Left hindlimb (tissue), 1 donor: ENCODE data around the gene IQCK.

Experiments used
- DNase-seq: peaks from one replicate; pipeline ENCODE4 v3.0.0-alpha.2; 2018

Gene IQCK

GRCh38 chr16:19841184-19841583 lies 123.1 kb downstream of the IQCK start:
- DNase-seq = no peak

DNA sequence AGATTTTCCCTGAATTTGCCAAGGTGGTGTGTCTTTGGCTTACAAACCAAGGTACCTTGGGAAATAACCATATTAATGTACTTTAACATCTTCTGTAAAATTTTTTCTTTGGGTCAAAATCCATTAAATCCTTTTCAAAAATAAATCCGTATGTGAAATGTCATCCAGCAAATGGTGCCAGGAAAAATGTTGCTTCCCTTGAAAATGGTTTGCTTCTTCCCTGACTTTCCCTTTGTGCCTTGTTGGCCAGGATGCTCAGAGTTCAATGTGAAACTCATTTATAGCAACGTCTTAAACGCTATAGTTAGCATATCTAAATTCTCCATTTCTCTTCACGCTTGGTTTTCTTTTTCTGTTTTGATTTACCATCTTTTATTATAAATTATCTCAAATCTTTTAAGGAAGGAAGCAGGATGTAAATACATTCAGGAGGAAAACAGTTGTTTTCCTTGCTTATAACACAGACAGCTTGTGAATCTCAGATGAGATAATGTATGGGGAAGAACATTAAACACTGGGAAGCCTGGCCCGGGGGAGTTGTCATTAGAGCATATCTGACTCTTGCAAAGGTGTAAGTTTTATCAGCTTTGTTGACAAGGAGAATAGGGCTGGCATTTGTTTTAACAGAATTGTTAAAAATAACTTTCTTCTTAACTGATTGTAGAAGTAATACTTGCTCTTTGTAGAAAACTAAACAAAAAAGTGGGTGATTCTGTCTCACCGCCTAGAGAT lies 124.5 kb downstream of the IQCK start:
- DNase-seq = no peak

DNA sequence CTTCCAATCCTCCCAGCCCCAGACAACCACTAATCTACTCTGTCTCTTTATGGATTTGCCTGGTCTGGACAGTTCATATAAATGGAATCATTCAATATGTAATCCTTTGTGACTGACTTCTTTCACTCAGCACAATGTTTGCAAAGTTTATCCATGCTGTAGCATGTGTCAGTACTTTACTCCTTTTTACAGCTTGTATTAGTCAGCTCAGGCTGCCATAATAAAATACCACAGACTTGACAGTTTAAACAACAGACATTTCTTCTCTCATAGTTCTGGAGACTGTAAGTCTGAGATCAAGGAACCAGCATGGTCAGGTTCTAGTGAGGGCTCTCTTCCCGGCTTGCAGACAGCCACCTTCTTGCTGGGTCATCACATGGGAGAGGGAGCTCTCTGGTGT lies 125.3 kb downstream of the IQCK start:
- DNase-seq = no peak

GRCh38 chr16:19844945-19845641 lies 127.0 kb downstream of the IQCK start:
- DNase-seq = no peak

GRCh38 chr16:19846436-19846835 lies 128.4 kb downstream of the IQCK start:
- DNase-seq = no peak

- DNase-seq = no peak
Observed at GRCh38 chr16:19848756-19849155, 130.7 kb downstream of the IQCK start.

- no peak for DNase-seq
Observed at GRCh38 chr16:19850131-19850817, 132.2 kb downstream of the IQCK start.

- no peak for DNase-seq
Observed at GRCh38 chr16:19851476-19851875, 133.4 kb downstream of the IQCK start.

- DNase-seq = no peak
Observed at GRCh38 chr16:19853132-19853741, 135.2 kb downstream of the IQCK start.

DNA sequence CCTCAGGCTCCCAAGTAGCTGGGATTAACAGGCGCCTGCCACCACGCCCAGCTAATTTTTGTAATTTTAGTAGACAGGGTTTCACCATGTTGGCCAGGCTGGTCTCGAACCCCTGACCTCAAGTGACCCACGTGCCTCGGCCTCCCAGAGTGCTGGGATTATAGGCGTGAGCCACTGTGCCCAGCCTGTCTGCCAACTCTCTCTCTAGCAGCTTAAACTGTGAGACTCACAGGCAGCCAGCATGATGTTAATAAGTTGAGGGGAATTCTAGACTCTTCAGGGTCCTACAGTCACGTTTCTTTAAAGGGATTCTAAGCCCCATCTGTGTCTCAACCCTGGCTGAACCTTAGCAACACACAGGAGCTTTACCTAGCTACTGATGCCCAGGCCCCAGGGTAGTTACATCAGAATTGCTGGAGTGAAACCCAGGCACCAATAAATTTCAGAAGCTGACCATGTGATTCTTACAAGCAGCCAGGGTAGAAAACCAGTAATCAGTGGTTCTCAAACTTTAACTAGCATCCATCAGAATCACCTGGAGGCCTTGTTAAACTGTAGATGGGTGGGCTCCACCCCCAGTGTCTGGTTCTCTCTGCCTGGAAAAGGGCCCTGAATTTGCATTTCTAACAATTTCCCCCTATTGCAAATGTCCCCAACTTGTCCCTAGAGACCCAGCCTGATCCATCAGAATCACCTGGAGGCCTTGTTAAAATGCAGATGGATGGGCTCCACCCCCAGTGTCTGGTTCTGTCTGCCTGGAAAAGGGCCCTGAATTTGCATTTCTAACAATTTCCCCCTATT lies 135.9 kb downstream of the IQCK start:
- no peak for DNase-seq

DNA sequence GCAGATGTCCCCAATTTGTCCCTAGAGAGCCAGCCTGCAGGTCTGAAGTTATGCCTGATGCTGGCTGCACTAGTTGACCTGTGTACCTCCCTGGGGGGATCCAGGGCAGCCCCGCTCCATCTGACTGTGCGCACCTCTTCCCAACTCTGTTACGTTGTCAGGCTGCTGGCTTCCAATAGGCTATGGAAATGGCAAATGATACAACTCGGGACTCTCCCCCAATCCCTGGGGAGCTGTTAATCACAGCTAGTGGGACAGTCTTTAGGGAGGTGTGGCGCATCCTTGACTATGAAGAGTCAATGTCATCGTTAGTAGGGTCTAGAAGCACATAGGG lies 136.4 kb downstream of the IQCK start:
- no peak for DNase-seq

DNA sequence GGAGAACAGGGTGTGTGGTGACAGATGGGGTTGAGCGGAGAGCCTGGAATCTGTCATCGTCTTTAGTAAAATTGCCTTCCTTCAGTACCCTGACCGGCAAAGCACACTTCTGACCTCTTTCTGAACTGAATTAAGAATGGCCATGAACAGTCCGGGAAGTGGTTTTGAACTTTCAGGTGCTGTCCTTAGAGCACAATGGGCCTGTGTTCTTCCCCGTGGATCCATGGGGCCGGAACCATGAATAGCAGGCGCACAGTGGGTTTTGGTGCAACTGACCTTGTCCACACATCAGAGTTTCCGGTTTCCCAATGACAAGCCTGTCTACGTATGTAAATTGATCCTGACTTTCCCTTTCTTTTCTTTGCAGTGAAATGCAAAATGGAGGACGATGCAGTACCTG lies 138.0 kb downstream of the IQCK start:
- DNase-seq = no peak

- DNase-seq = no peak
Observed at GRCh38 chr16:19857593-19858339, 139.7 kb downstream of the IQCK start.

GRCh38 chr16:19858340-19859018 lies 140.4 kb downstream of the IQCK start:
- DNase-seq = no peak

- DNase-seq = no peak
Observed at GRCh38 chr16:19859166-19859565, 141.1 kb downstream of the IQCK start.

DNA sequence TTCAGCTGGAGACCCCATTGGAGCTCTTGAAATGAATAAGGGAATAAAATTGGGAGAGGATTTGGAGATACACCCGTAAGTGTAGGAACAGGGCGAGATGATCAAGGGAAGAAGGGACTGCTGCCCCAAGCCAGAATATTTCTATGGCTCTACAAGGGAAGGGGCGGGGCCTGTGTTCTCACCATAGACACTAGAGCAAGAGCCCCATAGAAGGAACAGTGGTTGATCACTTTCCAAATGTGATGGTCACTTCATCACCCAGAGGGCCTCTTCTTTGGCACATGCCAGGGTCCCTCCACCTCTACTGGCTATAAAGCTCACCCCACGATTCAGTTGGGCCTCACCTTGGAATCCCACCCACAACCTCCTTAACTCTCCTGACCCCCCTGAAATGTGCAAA lies 141.5 kb downstream of the IQCK start:
- DNase-seq = no peak

GRCh38 chr16:19860166-19861041 lies 142.3 kb downstream of the IQCK start:
- no peak for DNase-seq

DNA sequence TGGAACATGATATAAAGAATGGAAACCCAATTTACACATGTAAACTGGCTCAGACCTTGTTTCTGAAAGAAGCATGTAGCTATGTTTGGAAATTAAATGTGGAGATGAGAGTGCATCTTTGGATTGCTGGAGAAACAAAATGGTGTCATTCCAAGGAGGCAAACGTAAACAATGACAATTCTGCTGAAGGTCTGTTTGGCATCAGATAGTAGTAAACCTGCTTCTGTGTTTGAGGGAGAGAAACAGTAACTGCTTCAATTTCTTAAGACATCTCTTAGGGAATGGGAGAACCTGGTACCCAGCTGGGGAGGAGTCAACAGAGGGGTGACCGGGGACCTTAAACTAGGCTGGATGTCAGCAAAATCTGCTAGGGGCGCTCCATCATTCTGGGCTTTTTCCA lies 143.1 kb downstream of the IQCK start:
- DNase-seq = no peak

- no peak for DNase-seq
Observed at GRCh38 chr16:19861811-19862327, 143.8 kb downstream of the IQCK start.

- DNase-seq = no peak
Observed at GRCh38 chr16:19863990-19864389, 145.9 kb downstream of the IQCK start.
